Measurements from ENCODE around the gene ANTKMT. TPM values are rescaled to one million over a fixed set of nuclear protein-coding genes. Genes with fewer than 3 reads are reported as not detected.

Gene ANTKMT
- total and polyA plus RNA-seq, 2 of the 4 experiments (the other 2 are of a cell fraction): 7.3 to 16.2 TPM

DNA sequence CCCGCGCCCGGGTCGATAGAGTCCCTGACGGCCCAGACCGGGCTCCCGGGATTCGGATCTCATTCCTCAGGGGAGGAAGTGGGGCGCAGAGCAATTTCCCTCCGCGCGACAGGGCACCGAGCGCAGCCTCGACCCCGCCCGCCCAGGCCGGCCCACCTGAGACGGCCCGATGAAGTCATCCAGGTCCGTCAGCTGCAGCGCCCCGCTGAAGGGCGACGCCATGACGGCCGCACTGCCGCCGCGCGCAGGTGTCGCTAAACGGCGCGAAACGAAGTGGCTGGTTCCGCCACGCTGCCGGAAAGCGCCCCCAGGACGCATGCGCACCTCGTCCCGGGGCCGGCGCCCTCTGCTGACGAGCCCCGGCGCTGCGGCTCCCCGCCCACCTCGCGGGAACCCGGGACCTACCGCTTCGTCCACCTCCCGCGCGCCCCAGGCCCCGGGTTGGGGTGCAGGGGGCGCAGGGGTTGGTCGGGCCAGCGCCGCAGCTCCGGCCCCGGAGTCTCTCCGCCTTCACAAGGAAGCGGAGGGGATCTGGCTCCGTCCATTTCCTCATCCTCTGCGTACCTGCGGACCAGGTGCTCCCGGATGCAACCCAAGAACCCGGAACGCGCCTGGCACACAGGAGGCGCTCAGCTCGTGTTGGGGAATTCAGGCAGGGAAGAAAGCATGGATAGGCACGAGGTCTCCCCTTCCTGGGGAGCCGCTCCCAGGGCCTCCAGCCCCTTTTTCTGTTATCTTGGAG is 20.0 kb downstream of the ANTKMT start, which contains the start of gene CIAO3:
Gene CIAO3 (minus strand): TSS at position 234 of the 742 bp plus-strand sequence. CDS start 12 bp downstream, at position 222.
- Histone ChIP-seq H3K9me3 (ENCODE audit: control insufficient read depth, insufficient read depth, low read length) (no peaks in the 10 kb centered on the region), H2AK9ac (replicated peaks; ENCODE audit: low read depth, low read length, poor library complexity) (peak within 1 kb of the TSS; percentile 95), H3K79me1 (ENCODE audit: low read depth in 1 of 2, low read length in 2 of 2) (peaks cover 7 to 19% of the 10 kb centered on the region in 2 experiments), H2BK15ac (ENCODE audit: low read depth, low read length) (no peak within 1 kb of the TSS), H3K9ac (ENCODE audit: low read depth, low read length) (peak within 1 kb of the TSS; percentile 75), H2BK20ac (ENCODE audit: low read depth, low read length) (no peak within 1 kb of the TSS), H3K4me1 (ENCODE audit: control insufficient read depth, insufficient read depth, low read length) (peaks cover 5% of the 10 kb centered on the region; the same call in 1 of the 2 replicates), H3K14ac (replicated peaks; ENCODE audit: low read depth, low read length) (peak within 1 kb of the TSS; percentile 7; the same call in 1 of the 2 replicates), H3K27ac (ENCODE audit: insufficient read depth, low read length) (peak within 1 kb of the TSS; percentile 35; the same call in 1 of the 2 replicates), H4K5ac (ENCODE audit: low read depth, low read length) (peak within 1 kb of the TSS; percentile 40), H3K27me3 (ENCODE audit: control insufficient read depth, insufficient read depth, low read length) (no peaks in the 10 kb centered on the region), H4K8ac (ENCODE audit: low read depth in 2 of 2, low read length in 2 of 2) (peak within 1 kb of the TSS; percentile 36 to 70; a peak in 2 of 4 replicates), H3K23ac (ENCODE audit: low read depth, low read length) (peak within 1 kb of the TSS; percentile 89), H4K91ac (ENCODE audit: insufficient read depth, low read depth, low read length) (no peak within 1 kb of the TSS), H2BK5ac (ENCODE audit: low read depth, low read length, poor library complexity, severe bottlenecking) (no peak within 1 kb of the TSS), H3K18ac (ENCODE audit: low read depth, low read length) (no peak within 1 kb of the TSS), H2AFZ (replicated peaks; ENCODE audit: low read length, poor library complexity) (peak within 1 kb of the TSS; percentile 94), H2AK5ac (ENCODE audit: low read depth, low read length) (peak within 1 kb of the TSS; percentile 67), H3K56ac (ENCODE audit: extremely low read depth, insufficient read depth, low read length) (no peak within 1 kb of the TSS), H3K4me3 (ENCODE audit: insufficient read depth, low read depth, low read length) (peak within 1 kb of the TSS; percentile 76), H3K4me2 (ENCODE audit: low read depth, low read length) (peak within 1 kb of the TSS; percentile 86), H4K20me1 (ENCODE audit: insufficient read depth, low read length) (0 out of 2 replicates have a peak, but pooled peaks cover 5% of the 10 kb centered on the region), H2BK120ac (ENCODE audit: low read depth, low read length) (no peak within 1 kb of the TSS), H3K4ac (ENCODE audit: low read depth, low read length) (peak within 1 kb of the TSS; percentile 45), H3K36me3 (ENCODE audit: control insufficient read depth, insufficient read depth, low read length) (peaks cover 15% of the 10 kb centered on the region), H3K9me1 (ENCODE audit: insufficient read depth, low read length) (peaks cover 4% of the 10 kb centered on the region; the same call in 1 of the 2 replicates)
- 1% methylated on average over 19 of the region's 79 CpGs; no CpG with 5 or more reads in 1 of the 2 experiments for WGBS, 2 experiments (ENCODE audit: extremely low coverage in 2 of 2, insufficient read length in 1 of 2)
- intact Hi-C loops (cut with micrococcal nuclease) (loop anchor here (5.0 kb wide), 1 partner anchor 46 kb away; the partner anchor contains the start of genes CHTF18 and RPUSD1), in situ Hi-C loops (cut with MboI; ENCODE audit: low sequenced_read_pairs) (no loop called here), dilution Hi-C loops (cut with HindIII; ENCODE audit: low sequenced_read_pairs, unreplicated experiment) (no loop called here)
- peak; percentile 96 for ATAC-seq (ENCODE audit: low read depth)
- peak; percentile 89 for DNase-seq
- POLR2A ChIA-PET (ENCODE audit: unreplicated experiment): no interaction called here
- BruUV-seq (replicated peaks): no TSS peak
- CTCF ChIA-PET: no interaction called here
- TF ChIP-seq MAZ (IDR thresholded peaks at IDR 0.05; ENCODE audit: borderline replicate concordance, low read depth, low read length): peak; percentile 17; the same call in 1 of the 2 replicates
- no peak for TF ChIP-seq BHLHE40 (IDR thresholded peaks at IDR 0.05; ENCODE audit: low read depth, low read length)
- no peak for TF ChIP-seq MAFK (IDR thresholded peaks at IDR 0.05; ENCODE audit: low read depth, low read length)
- no peak for TF ChIP-seq ELK1 (IDR thresholded peaks at IDR 0.05; ENCODE audit: borderline replicate concordance, low read depth, low read length)
- TF ChIP-seq, protein P1, sequence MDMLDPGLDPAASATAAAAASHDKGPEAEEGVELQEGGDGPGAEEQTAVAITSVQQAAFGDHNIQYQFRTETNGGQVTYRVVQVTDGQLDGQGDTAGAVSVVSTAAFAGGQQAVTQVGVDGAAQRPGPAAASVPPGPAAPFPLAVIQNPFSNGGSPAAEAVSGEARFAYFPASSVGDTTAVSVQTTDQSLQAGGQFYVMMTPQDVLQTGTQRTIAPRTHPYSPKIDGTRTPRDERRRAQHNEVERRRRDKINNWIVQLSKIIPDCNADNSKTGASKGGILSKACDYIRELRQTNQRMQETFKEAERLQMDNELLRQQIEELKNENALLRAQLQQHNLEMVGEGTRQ (IDR thresholded peaks at IDR 0.05; ENCODE audit: low read depth, low read length): no peak
- no peak for TF ChIP-seq CHD1 (IDR thresholded peaks at IDR 0.05; ENCODE audit: low read depth, low read length)
- TF ChIP-seq FOS (IDR thresholded peaks at IDR 0.05; ENCODE audit: low read depth, low read length): peak; percentile 18; the same call in 1 of the 2 replicates
- TF ChIP-seq SMC3 (IDR thresholded peaks at IDR 0.05; ENCODE audit: low read depth, low read length): peak; percentile 59
- peak; percentile 57; the same call in 1 of the 2 replicates for TF ChIP-seq MXI1 (IDR thresholded peaks at IDR 0.05; ENCODE audit: borderline replicate concordance, low read depth, low read length)
- TF ChIP-seq POLR2A (IDR thresholded peaks at IDR 0.05; ENCODE audit: low read depth, low read length): peak; percentile 36; the same call in 1 of the 2 replicates
- peak; percentile 38 for TF ChIP-seq RAD21 (IDR thresholded peaks at IDR 0.05; ENCODE audit: low read length)
- TF ChIP-seq, protein P2, sequence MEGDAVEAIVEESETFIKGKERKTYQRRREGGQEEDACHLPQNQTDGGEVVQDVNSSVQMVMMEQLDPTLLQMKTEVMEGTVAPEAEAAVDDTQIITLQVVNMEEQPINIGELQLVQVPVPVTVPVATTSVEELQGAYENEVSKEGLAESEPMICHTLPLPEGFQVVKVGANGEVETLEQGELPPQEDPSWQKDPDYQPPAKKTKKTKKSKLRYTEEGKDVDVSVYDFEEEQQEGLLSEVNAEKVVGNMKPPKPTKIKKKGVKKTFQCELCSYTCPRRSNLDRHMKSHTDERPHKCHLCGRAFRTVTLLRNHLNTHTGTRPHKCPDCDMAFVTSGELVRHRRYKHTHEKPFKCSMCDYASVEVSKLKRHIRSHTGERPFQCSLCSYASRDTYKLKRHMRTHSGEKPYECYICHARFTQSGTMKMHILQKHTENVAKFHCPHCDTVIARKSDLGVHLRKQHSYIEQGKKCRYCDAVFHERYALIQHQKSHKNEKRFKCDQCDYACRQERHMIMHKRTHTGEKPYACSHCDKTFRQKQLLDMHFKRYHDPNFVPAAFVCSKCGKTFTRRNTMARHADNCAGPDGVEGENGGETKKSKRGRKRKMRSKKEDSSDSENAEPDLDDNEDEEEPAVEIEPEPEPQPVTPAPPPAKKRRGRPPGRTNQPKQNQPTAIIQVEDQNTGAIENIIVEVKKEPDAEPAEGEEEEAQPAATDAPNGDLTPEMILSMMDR (conservative IDR thresholded peaks at IDR 0.05; ENCODE audit: low read depth, low read length): peak; percentile 98
- no peak for TF ChIP-seq CEBPB (IDR thresholded peaks at IDR 0.05; ENCODE audit: low read depth, low read length)
- TF ChIP-seq RCOR1 (IDR thresholded peaks at IDR 0.05; ENCODE audit: insufficient replicate concordance, low read length): no peak

Data from IMR-90 (cell line).